Measurements from ENCODE around the gene CNIH2. TPM values are rescaled to one million over a fixed set of nuclear protein-coding genes. Genes with fewer than 3 reads are reported as not detected.

Gene CNIH2
- total RNA-seq, 1 donor from 2014 or later = 1.3 TPM

DNA sequence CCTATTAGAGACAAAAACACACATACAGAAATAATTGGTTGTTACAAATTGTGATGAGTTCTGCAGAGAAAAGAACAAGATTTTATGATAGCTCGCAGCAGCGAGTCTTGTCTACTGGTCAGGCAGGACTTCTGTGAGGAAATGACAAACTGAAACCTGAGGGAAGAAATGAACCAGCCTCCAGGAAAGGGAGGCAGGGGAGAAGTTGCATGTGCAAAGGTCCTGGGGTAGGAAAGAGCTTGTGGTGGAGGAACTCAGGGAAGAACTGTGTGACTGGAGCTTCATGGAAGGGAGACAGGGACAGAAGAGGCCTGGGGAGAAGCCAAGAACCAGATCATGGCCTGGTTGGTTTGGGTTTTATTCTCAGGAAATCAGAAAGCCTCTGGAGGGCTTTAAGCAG, 18.8 kb upstream of the CNIH2 start:
- DNase-seq (ENCODE audit: low read depth) = no peak

DNA sequence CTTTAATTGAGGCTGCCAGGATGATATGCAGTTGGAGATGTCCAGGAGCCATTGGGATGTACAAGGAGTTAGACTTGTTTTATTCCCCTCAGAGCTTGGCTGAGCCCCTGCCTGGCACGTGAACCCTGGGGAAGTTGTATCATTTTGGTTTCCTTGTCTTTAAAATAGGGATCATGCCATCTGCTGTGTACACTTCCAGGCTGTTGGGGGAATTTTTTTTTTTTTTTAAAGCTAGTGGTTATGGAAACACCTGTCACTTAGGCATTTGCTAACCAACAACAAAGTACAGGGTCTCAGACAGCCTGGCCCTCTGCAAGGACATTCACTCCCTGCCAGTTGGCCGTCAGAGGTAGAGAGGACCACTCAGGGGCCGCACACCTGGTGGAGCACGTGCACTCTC, 18.0 kb upstream of the CNIH2 start:
- peak; percentile 76 for DNase-seq (ENCODE audit: low read depth)

DNA sequence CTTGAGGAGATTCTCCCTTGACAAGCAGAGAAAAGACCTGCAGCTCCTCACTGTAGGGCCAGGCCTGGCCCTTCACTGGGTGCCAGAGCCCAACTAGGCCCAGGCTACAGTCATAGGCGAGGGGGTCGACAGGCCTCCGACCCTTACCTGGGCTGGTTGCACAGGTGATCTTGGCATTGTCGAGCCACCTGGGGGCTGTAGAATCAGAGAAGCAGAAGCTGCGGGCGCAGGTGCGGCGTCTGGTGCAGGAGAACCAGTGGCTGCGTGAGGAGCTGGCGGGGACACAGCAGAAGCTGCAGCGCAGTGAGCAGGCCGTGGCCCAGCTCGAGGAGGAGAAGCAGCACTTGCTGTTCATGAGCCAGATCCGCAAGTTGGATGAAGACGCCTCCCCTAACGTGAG, 16.4 kb upstream of the CNIH2 start:
- no peak for DNase-seq (ENCODE audit: low read depth)

DNA sequence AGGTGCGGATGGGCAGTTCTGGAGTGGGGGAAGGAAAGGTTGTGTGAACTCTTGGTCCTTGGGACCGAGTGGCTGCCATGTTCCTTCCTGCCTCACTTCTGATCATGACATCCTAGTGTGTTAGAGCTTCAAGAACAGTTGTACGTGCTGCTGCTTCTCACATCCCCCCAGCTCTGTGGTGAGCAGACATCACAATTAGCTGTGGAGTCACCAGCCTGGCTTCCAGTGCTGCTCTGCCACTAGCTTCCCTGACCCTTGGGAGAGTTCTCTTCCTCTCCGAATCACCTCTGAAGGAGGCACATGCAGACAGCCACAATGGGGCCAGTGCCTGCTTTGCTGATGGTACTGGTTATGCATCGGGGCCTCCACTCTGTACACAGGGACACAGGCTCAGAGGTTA, 15.8 kb upstream of the CNIH2 start:
- peak; percentile 63 for DNase-seq (ENCODE audit: low read depth)

DNA sequence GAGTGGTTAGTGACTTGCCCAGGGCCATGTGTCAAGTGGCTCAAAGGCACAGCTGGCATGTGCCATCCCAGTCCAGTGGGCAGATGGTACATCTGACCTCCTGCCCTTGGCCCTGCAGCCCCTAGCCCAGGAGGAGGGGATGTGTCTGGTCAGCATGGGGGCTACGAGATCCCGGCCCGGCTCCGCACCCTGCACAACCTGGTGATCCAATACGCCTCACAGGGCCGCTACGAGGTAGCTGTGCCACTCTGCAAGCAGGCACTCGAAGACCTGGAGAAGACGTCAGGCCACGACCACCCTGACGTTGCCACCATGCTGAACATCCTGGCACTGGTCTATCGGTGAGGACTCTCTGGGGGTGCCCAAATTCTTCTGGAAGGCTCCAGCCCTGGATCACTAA, 15.3 kb upstream of the CNIH2 start:
- DNase-seq (ENCODE audit: low read depth) = no peak

DNA sequence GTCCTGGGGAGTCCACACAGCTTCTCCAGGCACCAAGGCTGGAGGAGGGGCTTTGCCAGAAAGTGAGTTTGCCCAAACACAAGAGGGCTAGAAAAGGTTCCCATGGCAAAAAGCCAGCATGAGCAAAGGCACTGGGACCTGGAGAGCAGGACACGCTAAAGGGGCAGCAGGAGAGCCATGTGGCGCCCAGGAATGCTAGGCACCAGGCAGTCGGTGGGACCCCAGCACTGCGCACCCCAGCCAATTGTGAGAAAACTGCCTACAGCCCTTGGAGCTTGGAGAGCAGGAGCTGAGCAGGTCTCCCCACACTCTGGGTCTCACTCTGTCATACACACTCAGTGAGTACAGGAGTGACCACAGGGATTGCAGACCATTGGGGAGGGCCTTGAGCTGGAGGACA, 14.7 kb upstream of the CNIH2 start:
- no peak for DNase-seq (ENCODE audit: low read depth)

- no peak for DNase-seq (ENCODE audit: low read depth)
Measured at GRCh38 chr11:66263785-66264184, 14.2 kb upstream of the CNIH2 start.

DNA sequence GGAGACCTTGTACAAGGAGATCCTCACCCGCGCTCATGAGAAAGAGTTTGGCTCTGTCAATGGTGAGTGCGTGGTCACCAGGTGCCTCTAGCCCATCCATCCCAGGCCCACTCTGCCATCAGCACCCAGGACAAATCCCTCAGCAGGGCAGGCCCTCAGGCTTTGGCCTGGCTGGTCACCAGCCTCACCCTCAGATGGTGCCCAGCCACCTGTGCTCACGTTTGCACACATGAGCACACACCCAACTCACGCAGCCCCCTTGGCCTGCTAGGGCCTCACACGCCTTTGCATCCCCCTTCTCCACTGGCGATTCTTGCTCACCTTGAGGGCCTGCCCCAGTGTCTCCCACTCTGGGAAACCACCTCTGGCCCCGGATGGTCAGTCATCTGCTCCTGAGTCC, 13.6 kb upstream of the CNIH2 start:
- DNase-seq (ENCODE audit: low read depth) = no peak

- DNase-seq (ENCODE audit: low read depth) = no peak
Measured at GRCh38 chr11:66264914-66265313, 13.1 kb upstream of the CNIH2 start.

GRCh38 chr11:66265531-66266377, 12.2 kb upstream of the CNIH2 start:
- no peak for DNase-seq (ENCODE audit: low read depth)

GRCh38 chr11:66266378-66267038, 11.5 kb upstream of the CNIH2 start:
- DNase-seq (ENCODE audit: low read depth) = no peak

DNA sequence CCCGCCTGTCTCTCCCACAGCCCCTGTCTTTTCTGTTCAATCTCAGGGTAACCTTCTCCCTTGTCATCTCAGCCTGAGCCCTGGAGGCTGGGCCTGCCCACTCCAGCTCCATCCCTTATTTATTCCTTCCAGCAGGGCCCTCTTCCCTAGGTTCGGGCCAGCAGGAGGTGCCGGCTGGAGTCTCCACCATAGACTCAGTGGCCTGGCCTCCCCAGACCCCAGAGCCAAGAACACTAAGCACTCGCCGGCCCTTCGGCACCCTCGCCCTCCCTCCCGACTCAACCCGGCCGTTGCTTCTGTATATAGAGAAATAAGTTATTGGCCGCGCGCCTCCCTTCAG, 11.0 kb upstream of the CNIH2 start:
- no peak for DNase-seq (ENCODE audit: low read depth)

DNA sequence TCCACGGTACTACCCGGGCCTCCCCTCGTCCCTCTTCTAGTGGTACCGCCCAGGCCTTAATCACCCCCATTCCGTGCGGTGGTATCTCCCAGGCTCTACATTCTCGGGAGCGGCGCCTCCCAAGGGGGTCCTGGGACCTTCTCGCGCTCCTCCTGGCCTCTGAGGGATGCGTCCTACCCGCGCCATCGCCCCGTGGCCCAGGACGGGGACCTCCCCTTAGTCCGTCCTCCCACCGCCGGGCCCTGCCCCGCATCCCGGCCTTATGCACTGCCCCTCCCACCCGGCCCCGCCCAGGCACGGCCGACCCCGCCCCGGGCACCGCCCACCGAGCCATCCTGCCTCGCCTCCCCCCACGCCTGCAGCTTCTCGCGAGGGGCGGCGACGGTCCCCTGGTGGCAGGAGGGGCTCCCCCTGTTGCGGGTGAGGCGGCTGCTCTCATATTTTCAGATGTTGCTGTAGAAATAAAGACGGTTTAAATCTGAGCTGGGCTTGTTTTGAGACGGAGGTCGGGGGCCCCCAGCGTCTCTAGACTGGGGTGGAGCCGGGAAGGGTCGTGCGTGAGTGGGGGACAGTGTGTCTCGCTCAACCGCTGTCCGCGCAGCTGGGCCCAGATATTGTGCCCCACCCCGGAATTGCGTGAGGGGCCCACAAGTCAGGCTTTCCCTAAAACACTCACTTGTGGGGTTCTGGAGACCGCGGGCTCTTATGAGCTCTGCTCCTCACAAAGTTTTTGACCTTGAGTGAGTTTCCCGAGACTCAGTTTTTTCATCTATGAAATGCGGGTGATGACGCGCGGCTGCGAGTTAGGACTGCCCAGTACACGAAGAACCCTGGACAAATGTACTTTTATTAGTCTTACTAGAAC, 10.4 kb upstream of the CNIH2 start:
- DNase-seq (ENCODE audit: low read depth) = peak; percentile 90

GRCh38 chr11:66268244-66268951, 9.6 kb upstream of the CNIH2 start, which contains the start of gene RAB1B:
RAB1B (plus strand) TSS chr11:66268639; CDS start chr11:66268680, 41 bp downstream.
- DNase-seq (ENCODE audit: low read depth) = peak; percentile 100

DNA sequence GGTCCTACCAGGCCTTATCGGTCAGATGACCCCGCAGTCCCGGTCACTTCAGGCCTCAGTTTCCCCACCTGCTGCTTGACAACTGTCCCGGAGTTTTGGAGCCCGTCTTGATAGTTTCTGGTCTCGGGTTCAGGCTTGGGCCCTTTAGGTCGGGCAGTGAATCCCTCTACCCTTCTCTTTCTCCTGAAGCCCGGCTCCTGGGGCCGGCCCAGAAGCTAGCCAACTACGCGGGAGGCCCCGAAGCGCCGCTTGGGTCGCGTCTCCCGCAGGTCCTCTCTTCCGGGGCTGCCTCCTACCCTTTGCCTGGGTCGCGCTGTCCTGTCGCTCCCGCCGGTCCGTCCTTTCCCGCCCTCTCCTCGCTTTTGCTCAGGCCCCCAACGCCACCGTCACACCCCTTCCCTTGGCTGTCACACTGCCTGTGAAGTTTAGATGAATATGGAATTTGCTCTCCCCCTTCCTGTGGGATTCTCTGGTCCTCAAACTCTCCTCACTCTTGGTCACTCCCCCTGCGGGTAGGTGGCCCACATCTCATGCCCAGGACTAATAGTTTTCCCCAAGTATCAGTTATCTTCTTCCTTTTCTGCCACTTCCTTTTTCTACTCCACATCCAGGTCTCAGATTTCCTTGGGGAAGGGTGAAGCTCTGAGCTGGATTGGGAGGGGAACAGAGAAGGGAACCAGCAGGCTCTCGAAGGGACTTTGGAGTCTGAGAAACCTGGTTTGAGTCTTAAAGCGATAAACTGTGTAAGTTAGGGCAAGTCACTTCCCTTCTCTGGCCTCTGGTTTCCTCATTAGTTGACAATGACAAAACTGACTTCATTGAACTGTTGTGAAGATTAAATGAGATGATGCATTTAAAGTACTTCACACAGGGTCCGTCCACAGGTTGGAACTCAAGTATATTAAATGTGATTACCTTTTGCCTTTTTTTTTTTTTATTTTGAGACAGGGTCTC, 8.7 kb upstream of the CNIH2 start:
- peak; percentile 75 for DNase-seq (ENCODE audit: low read depth)

GRCh38 chr11:66271816-66272215, 6.2 kb upstream of the CNIH2 start:
- no peak for DNase-seq (ENCODE audit: low read depth)

DNA sequence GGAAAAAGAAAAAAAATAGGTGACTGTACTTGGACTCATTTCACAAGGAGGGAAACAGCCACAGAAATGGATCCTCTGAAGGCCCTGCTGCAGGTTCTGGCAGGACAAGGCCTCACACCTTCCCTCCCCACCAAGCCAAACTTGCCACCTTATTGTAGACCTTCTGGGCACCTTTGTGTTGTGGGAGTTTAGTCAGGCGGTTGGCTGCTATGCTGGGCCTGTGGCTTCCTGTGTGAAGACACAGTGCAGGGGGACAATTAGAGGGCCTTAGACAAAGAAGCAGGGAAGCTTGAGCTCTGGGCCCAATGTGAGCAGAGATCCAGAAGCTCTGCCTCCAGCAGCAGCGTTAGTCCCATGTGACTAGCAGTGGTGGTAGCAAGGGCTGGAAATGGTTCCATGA, 5.4 kb upstream of the CNIH2 start:
- DNase-seq (ENCODE audit: low read depth) = no peak

DNA sequence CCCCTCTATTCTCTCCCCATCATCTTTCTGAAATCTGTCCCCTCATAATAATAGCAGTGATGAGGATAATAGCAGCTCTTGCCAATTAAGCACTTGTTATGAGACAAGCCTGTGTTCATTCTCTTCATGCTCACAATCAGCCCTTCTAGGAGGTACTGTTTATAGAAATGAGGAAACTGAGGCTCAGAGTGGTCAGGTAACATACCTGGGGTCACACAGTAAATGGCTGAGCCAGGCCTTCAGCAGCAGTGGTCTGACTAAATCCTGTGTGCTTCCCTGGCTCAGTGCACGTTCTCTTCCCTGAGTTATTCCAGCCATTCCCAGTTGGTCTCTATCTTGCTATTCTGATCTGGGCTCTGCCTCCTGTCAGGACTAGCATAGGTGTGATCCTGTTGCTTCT, 3.8 kb upstream of the CNIH2 start:
- DNase-seq (ENCODE audit: low read depth) = no peak

DNA sequence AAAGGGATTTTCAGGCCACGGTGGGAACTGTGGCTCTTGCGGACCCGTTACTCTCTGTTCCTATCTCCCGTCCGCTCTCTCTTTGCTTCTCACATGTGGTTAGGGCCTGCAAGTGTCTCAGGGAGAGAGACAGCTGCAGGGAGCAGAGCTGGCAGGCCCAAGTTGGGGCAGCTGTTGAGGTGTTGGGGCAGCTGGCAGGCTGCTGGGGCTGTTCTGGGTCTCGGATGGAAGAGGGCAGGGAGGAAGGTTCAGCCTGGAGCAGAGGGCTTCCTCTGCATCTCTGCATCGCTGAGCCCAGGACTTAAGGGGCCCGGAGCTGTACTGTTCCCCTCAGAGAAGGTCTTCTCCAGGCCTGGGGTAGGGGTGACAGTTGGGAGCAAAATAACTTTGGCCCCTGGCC, 2.6 kb upstream of the CNIH2 start:
- DNase-seq (ENCODE audit: low read depth) = peak; percentile 93

DNA sequence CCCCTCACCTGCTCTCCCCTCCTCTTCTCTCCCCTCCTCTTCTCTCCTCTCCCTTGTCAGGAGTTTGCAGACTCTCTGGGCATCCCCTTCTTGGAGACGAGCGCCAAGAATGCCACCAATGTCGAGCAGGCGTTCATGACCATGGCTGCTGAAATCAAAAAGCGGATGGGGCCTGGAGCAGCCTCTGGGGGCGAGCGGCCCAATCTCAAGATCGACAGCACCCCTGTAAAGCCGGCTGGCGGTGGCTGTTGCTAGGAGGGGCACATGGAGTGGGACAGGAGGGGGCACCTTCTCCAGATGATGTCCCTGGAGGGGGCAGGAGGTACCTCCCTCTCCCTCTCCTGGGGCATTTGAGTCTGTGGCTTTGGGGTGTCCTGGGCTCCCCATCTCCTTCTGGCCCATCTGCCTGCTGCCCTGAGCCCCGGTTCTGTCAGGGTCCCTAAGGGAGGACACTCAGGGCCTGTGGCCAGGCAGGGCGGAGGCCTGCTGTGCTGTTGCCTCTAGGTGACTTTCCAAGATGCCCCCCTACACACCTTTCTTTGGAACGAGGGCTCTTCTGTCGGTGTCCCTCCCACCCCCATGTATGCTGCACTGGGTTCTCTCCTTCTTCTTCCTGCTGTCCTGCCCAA, 1.9 kb upstream of the CNIH2 start:
- DNase-seq (ENCODE audit: low read depth) = no peak

All from myocyte (in vitro differentiated cells).